GM18520 (cell line): Measurements from ENCODE around the gene RAMP2.
"Not testable (repeated sequence)": the region's sequence is repeated elsewhere in the genome, so short reads cannot be mapped to it uniquely, and the experiment has no call there.

Experiments used
- ATAC-seq: cut with Tn5 transposase; IDR thresholded peaks from one replicate; pipeline ENCODE4 v1.9.1; 2021; ENCODE audit not compliant: unreplicated experiment

Gene RAMP2

GRCh38 chr17:42768006-42768405 lies 7.0 kb downstream of the RAMP2 start:
- not testable (repeated sequence) for ATAC-seq

GRCh38 chr17:42769964-42770363 lies 8.9 kb downstream of the RAMP2 start:
- ATAC-seq = not testable (repeated sequence)

GRCh38 chr17:42772945-42773289 lies 11.9 kb downstream of the RAMP2 start:
- no peak for ATAC-seq

- peak; percentile 41 for ATAC-seq
Measured at GRCh38 chr17:42773290-42774035, 12.4 kb downstream of the RAMP2 start, which contains the start of gene VPS25. TSS of gene VPS25 (plus strand) at chr17:42773449. CDS start at chr17:42773476, 27 bp downstream.

- no peak for ATAC-seq
Measured at GRCh38 chr17:42774066-42774745, 13.2 kb downstream of the RAMP2 start.

- ATAC-seq = no peak
Measured at GRCh38 chr17:42775534-42776098, 14.6 kb downstream of the RAMP2 start.

GRCh38 chr17:42778570-42778969 lies 17.5 kb downstream of the RAMP2 start:
- no peak for ATAC-seq

GRCh38 chr17:42779304-42779935 lies 18.4 kb downstream of the RAMP2 start:
- ATAC-seq = no peak

GRCh38 chr17:42779936-42780850 lies 19.2 kb downstream of the RAMP2 start, which contains the start of gene WNK4:
TSS of gene WNK4 (plus strand) at chr17:42780610. CDS start at chr17:42780699, 89 bp downstream.
- no peak for ATAC-seq

GRCh38 chr17:42780851-42781638 lies 20.0 kb downstream of the RAMP2 start:
- no peak for ATAC-seq

- no peak for ATAC-seq
Measured at GRCh38 chr17:42781639-42782165, 20.7 kb downstream of the RAMP2 start.

GRCh38 chr17:42782166-42783061 lies 21.4 kb downstream of the RAMP2 start:
- no peak for ATAC-seq

GRCh38 chr17:42783062-42783790 lies 22.2 kb downstream of the RAMP2 start:
- ATAC-seq = no peak

- ATAC-seq = no peak
Measured at GRCh38 chr17:42783791-42784138, 22.7 kb downstream of the RAMP2 start.

- ATAC-seq = no peak
Measured at GRCh38 chr17:42784409-42784808, 23.4 kb downstream of the RAMP2 start.

GRCh38 chr17:42784811-42785592 lies 24.0 kb downstream of the RAMP2 start:
- ATAC-seq = no peak

GRCh38 chr17:42787266-42787665 lies 26.2 kb downstream of the RAMP2 start:
- ATAC-seq = no peak
